ENCODE data around the gene ST8SIA5.

GRCh38 chr18:46672062-46672970 is 84.5 kb downstream of the ST8SIA5 start:
- TF ChIP-seq CTCF (IDR thresholded peaks at IDR 0.05) (no peak), POLR2A (IDR thresholded peaks at IDR 0.05) (no peak)
